NCI-H345 treated with DMSO at 0.1 percent for 48 hours (cell line): Measurements from ENCODE around the gene GNG2.

Experiments used
- DNase-seq: peaks from one replicate; lab custom pipeline; 2025; ENCODE audit not compliant: unreplicated experiment; lab: John Stamatoyannopoulos, UW

Gene GNG2

GRCh38 chr14:51860164-51860824 is at the start of gene GNG2:
Gene GNG2, plus strand, starts transcription at chr14:51860612. Its CDS starts 90,067 bp downstream, at chr14:51950679.
- DNase-seq, result peak; percentile 82

- DNase-seq, result no peak
These were observed 48.7 kb upstream of the GNG2 start for GRCh38 chr14:51811706-51812105.

- no peak for DNase-seq
These were observed 44.4 kb upstream of the GNG2 start for GRCh38 chr14:51816031-51816430.

GRCh38 chr14:51817326-51817725 is 43.1 kb upstream of the GNG2 start:
- no peak for DNase-seq

GRCh38 chr14:51818748-51819380 is 41.5 kb upstream of the GNG2 start:
- DNase-seq, result peak; percentile 54

GRCh38 chr14:51821822-51822221 is 38.6 kb upstream of the GNG2 start:
- no peak for DNase-seq

- no peak for DNase-seq
These were observed 37.9 kb upstream of the GNG2 start for GRCh38 chr14:51822499-51822898.

GRCh38 chr14:51823706-51824105 is 36.7 kb upstream of the GNG2 start:
- no peak for DNase-seq

- DNase-seq, result no peak
These were observed 36.2 kb upstream of the GNG2 start for GRCh38 chr14:51824191-51824590.

- no peak for DNase-seq
These were observed 34.5 kb upstream of the GNG2 start for GRCh38 chr14:51825926-51826325.

GRCh38 chr14:51828017-51828797 is 32.2 kb upstream of the GNG2 start:
- DNase-seq, result no peak

- no peak for DNase-seq
These were observed 26.2 kb upstream of the GNG2 start for GRCh38 chr14:51834240-51834639.

- no peak for DNase-seq
These were observed 24.0 kb upstream of the GNG2 start for GRCh38 chr14:51836417-51836816.

GRCh38 chr14:51844081-51844881 is 16.1 kb upstream of the GNG2 start:
- no peak for DNase-seq

- no peak for DNase-seq
These were observed 14.6 kb upstream of the GNG2 start for GRCh38 chr14:51845811-51846210.

GRCh38 chr14:51846631-51847488 is 13.6 kb upstream of the GNG2 start:
- peak; percentile 82 for DNase-seq

GRCh38 chr14:51847489-51847796 is 13.0 kb upstream of the GNG2 start:
- DNase-seq, result no peak

GRCh38 chr14:51848120-51848519 is 12.3 kb upstream of the GNG2 start:
- DNase-seq, result no peak

GRCh38 chr14:51849097-51849496 is 11.3 kb upstream of the GNG2 start:
- DNase-seq, result no peak

- DNase-seq, result no peak
These were observed 9.8 kb upstream of the GNG2 start for GRCh38 chr14:51850651-51851050.

- DNase-seq, result no peak
These were observed 7.9 kb upstream of the GNG2 start for GRCh38 chr14:51852541-51852940.
